ENCODE results near the gene SCN8A. TPM values are rescaled to one million over a fixed set of nuclear protein-coding genes. Genes with fewer than 3 reads are reported as not detected.

SCN8A gene
- total RNA-seq, 3 donors from 2014 or later, result 0.32 to 5.0 (median 1.6) TPM

- Histone ChIP-seq H3K4me1 (peaks cover 0 to 4% of the 10 kb centered on the region in 2 donors), H3K9me3 (no peaks in the 10 kb centered on the region), H3K36me3 (no peaks in the 10 kb centered on the region), H3K27me3 (no peaks in the 10 kb centered on the region), H3K4me3 (no peak overlapping the region), H3K27ac (no peak overlapping the region)
- DNase-seq (ENCODE audit: low spot score in 2 of 2), result no peak
- intact Hi-C loops (cut with DNase I; ENCODE audit: low total_unique reads), result no loop called here
- TF ChIP-seq POLR2A (IDR thresholded peaks at IDR 0.05), result no peak
- TF ChIP-seq POLR2AphosphoS5 (IDR thresholded peaks at IDR 0.05), result no peak
- no peak for TF ChIP-seq CTCF (IDR thresholded peaks at IDR 0.05)
These were observed 103.1 kb downstream of the SCN8A start for GRCh38 chr12:51694146-51694545.

GRCh38 chr12:51695241-51696010 lies 104.4 kb downstream of the SCN8A start:
- Histone ChIP-seq H3K27me3 (no peaks in the 10 kb centered on the region), H3K36me3 (no peaks in the 10 kb centered on the region), H3K4me1 (peaks cover 0 to 4% of the 10 kb centered on the region in 2 donors), H3K9me3 (no peaks in the 10 kb centered on the region), H3K4me3 (no peak overlapping the region), H3K27ac (no peak overlapping the region)
- no peak for DNase-seq (ENCODE audit: low spot score in 2 of 2)
- TF ChIP-seq CTCF (IDR thresholded peaks at IDR 0.05), result no peak
- no peak for TF ChIP-seq POLR2A (IDR thresholded peaks at IDR 0.05)
- TF ChIP-seq POLR2AphosphoS5 (IDR thresholded peaks at IDR 0.05), result no peak
- intact Hi-C loops (cut with DNase I; ENCODE audit: low total_unique reads), result no loop called here

- TF ChIP-seq POLR2A (IDR thresholded peaks at IDR 0.05) (no peak), CTCF (IDR thresholded peaks at IDR 0.05) (no peak), POLR2AphosphoS5 (IDR thresholded peaks at IDR 0.05) (no peak)
These were observed 108.2 kb downstream of the SCN8A start for GRCh38 chr12:51699219-51699618.

GRCh38 chr12:51700887-51701286 lies 109.9 kb downstream of the SCN8A start:
- no peaks in the 10 kb centered on the region for H3K27me3 ChIP-seq
- no peaks in the 10 kb centered on the region for H3K4me1 ChIP-seq
- intact Hi-C loops (cut with DNase I; ENCODE audit: low total_unique reads), result no loop called here
- H3K36me3 ChIP-seq, result no peaks in the 10 kb centered on the region
- H3K4me3 ChIP-seq, result no peak overlapping the region
- H3K9me3 ChIP-seq, result no peaks in the 10 kb centered on the region
- no peak for DNase-seq (ENCODE audit: low spot score in 2 of 2)
- TF ChIP-seq POLR2A (IDR thresholded peaks at IDR 0.05) (no peak), CTCF (IDR thresholded peaks at IDR 0.05) (no peak)
- H3K27ac ChIP-seq, result no peak overlapping the region

More at GRCh38 chr12:51699219-51699618, 108.2 kb downstream of the SCN8A start:
- intact Hi-C loops (cut with DNase I; ENCODE audit: low total_unique reads), result no loop called here
- no peak for DNase-seq (ENCODE audit: low spot score in 2 of 2)
- Histone ChIP-seq H3K27ac (no peak overlapping the region), H3K4me1 (peaks cover 0 to 4% of the 10 kb centered on the region in 2 donors), H3K36me3 (no peaks in the 10 kb centered on the region), H3K9me3 (no peaks in the 10 kb centered on the region), H3K4me3 (no peak overlapping the region), H3K27me3 (no peaks in the 10 kb centered on the region)

GRCh38 chr12:51702587-51702986 lies 111.6 kb downstream of the SCN8A start:
- no peak for DNase-seq (ENCODE audit: low spot score in 2 of 2)
- Histone ChIP-seq H3K9me3 (no peaks in the 10 kb centered on the region), H3K27me3 (no peaks in the 10 kb centered on the region), H3K4me3 (no peak overlapping the region), H3K27ac (no peak overlapping the region), H3K4me1 (no peaks in the 10 kb centered on the region), H3K36me3 (no peaks in the 10 kb centered on the region)
- intact Hi-C loops (cut with DNase I; ENCODE audit: low total_unique reads), result no loop called here
- TF ChIP-seq POLR2AphosphoS5 (IDR thresholded peaks at IDR 0.05) (no peak), POLR2A (IDR thresholded peaks at IDR 0.05) (no peak), CTCF (IDR thresholded peaks at IDR 0.05) (no peak)

Measured in breast epithelium (tissue), 4 donors.